HEK293 (cell line): ENCODE results near the gene NOX3.

ENCODE experiments used
- CTCF ChIA-PET: fragments of 350-600 bp; formaldehyde crosslinking; extraction: SDS; loops from one replicate; lab custom pipeline; 2021; ENCODE audit warnings: antibody characterized with exemption; lab: Yijun Ruan, JAX
- POLR2A ChIA-PET: fragments of 300-600 bp; formaldehyde crosslinking; extraction: SDS; loops from one replicate; lab custom pipeline; 2020; ENCODE audit warnings: antibody characterized with exemption, inconsistent platforms; lab: Yijun Ruan, JAX
- H3K27ac ChIP-seq: fragments of 200-500 bp; sonication (Bioruptor generic); 2 replicates; pipeline ENCODE4 v1.5.1; 2014; ENCODE audit warnings: low read depth, low read length, control low read depth, inconsistent platforms; ENCODE audit errors: extremely low read depth
- H3K36me3 ChIP-seq, 2 experiments: fragments of 200-500 bp in 1 of 2; sonication (Bioruptor generic) in 1 of 2; 1 replicate in 1 of 2; 2 replicates in 1 of 2; pipeline ENCODE4 v1.5.1; 2014 to 2017; ENCODE audit warnings: inconsistent platforms in 2 of 2, low read length in 2 of 2; ENCODE audit not compliant: control insufficient read depth in 2 of 2, insufficient read depth in 1 of 2
- H3K4me1 ChIP-seq: fragments of 200-500 bp; sonication (Bioruptor generic); 2 replicates; pipeline ENCODE4 v1.5.1; 2014; ENCODE audit warnings: mild to moderate bottlenecking, low read length, inconsistent platforms; ENCODE audit not compliant: control insufficient read depth, insufficient read depth
- H3K4me3 ChIP-seq: 2 replicates; pipeline ENCODE4 v1.5.1; 2011; ENCODE audit warnings: low read depth, mild to moderate bottlenecking, control low read depth, low read length, moderate library complexity
- H3K9me3 ChIP-seq: fragments of 200-500 bp; sonication (Bioruptor generic); 2 replicates; pipeline ENCODE4 v1.5.1; 2014; ENCODE audit warnings: low read depth, low read length, inconsistent platforms; ENCODE audit not compliant: control insufficient read depth, insufficient read depth
- BCL11B ChIP-seq: fragments of 450-650 bp; formaldehyde crosslinking; IDR thresholded peaks from 2 replicates; pipeline ENCODE4 v1.5.1; 2016; ENCODE audit warnings: low read depth, missing biosample characterization, missing genetic modification characterization
- GLIS2 ChIP-seq: fragments of 450-650 bp; formaldehyde crosslinking; IDR thresholded peaks from 2 replicates; pipeline ENCODE4 v1.5.1; 2016; ENCODE audit warnings: missing biosample characterization, missing genetic modification characterization
- IKZF3 ChIP-seq: fragments of 450-650 bp; IDR thresholded peaks from 2 replicates; pipeline ENCODE4 v1.5.0; 2018; ENCODE audit warnings: missing biosample characterization, mild to moderate bottlenecking, missing genetic modification characterization, moderate library complexity
- KLF8 ChIP-seq: fragments of 450-650 bp; formaldehyde crosslinking; IDR thresholded peaks from 2 replicates; pipeline ENCODE4 v1.5.1; 2016; ENCODE audit warnings: missing biosample characterization, missing genetic modification characterization
- MZF1 ChIP-seq: fragments of 450-650 bp; formaldehyde crosslinking; IDR thresholded peaks from 2 replicates; pipeline ENCODE4 v1.5.1; 2017; ENCODE audit warnings: missing biosample characterization, missing genetic modification characterization, borderline replicate concordance
- REPIN1 ChIP-seq: fragments of 450-650 bp; formaldehyde crosslinking; IDR thresholded peaks from 2 replicates; pipeline ENCODE4 v1.5.1; 2017; ENCODE audit warnings: missing biosample characterization, missing genetic modification characterization, low read depth
- SALL2 ChIP-seq: fragments of 450-650 bp; formaldehyde crosslinking; IDR thresholded peaks from 2 replicates; pipeline ENCODE4 v1.5.0; 2017; ENCODE audit warnings: missing biosample characterization, mild to moderate bottlenecking, missing genetic modification characterization, borderline replicate concordance
- ZBTB20 ChIP-seq: fragments of 450-650 bp; formaldehyde crosslinking; IDR thresholded peaks from 2 replicates; pipeline ENCODE4 v1.5.1; 2016; ENCODE audit warnings: missing biosample characterization, missing genetic modification characterization
- ZFHX2 ChIP-seq: fragments of 450-650 bp; formaldehyde crosslinking; conservative IDR thresholded peaks from 2 replicates; pipeline ENCODE4 v1.5.1; 2016; ENCODE audit warnings: missing biosample characterization, missing genetic modification characterization
- ZNF132 ChIP-seq: fragments of 450-650 bp; formaldehyde crosslinking; IDR thresholded peaks from 2 replicates; pipeline ENCODE4 v1.5.1; 2017; ENCODE audit warnings: missing biosample characterization, missing genetic modification characterization, borderline replicate concordance
- ZNF221 ChIP-seq: fragments of 450-650 bp; formaldehyde crosslinking; IDR thresholded peaks from 2 replicates; pipeline ENCODE4 v1.5.1; 2017; ENCODE audit warnings: missing biosample characterization, missing genetic modification characterization, borderline replicate concordance
- ZNF223 ChIP-seq: fragments of 450-650 bp; formaldehyde crosslinking; IDR thresholded peaks from 2 replicates; pipeline ENCODE4 v1.5.1; 2016; ENCODE audit warnings: missing biosample characterization, missing genetic modification characterization
- ZNF24 ChIP-seq: fragments of 450-650 bp; formaldehyde crosslinking; IDR thresholded peaks from 2 replicates; pipeline ENCODE4 v1.5.1; 2016; ENCODE audit warnings: missing biosample characterization, missing genetic modification characterization
- ZNF335 ChIP-seq: fragments of 450-650 bp; formaldehyde crosslinking; conservative IDR thresholded peaks from 2 replicates; pipeline ENCODE4 v1.5.1; 2016; ENCODE audit warnings: missing biosample characterization, missing genetic modification characterization
- ZNF544 ChIP-seq: fragments of 450-650 bp; formaldehyde crosslinking; IDR thresholded peaks from 2 replicates; pipeline ENCODE4 v1.5.0; 2017; ENCODE audit warnings: missing biosample characterization, missing genetic modification characterization
- ZNF610 ChIP-seq: fragments of 450-650 bp; formaldehyde crosslinking; IDR thresholded peaks from 2 replicates; pipeline ENCODE4 v1.5.1; 2016; ENCODE audit warnings: missing biosample characterization, missing genetic modification characterization, borderline replicate concordance
- TF ChIP-seq, protein P1 (sequence below): fragments of 450-650 bp; IDR thresholded peaks from 2 replicates; pipeline ENCODE4 v1.5.1; 2018; ENCODE audit warnings: missing biosample characterization, missing genetic modification characterization
- TF ChIP-seq, protein P2 (sequence below): fragments of 450-650 bp; formaldehyde crosslinking; IDR thresholded peaks from 2 replicates; pipeline ENCODE4 v1.5.1; 2016; ENCODE audit warnings: missing biosample characterization, missing genetic modification characterization
- TF ChIP-seq, protein P3 (sequence below): fragments of 450-650 bp; formaldehyde crosslinking; conservative IDR thresholded peaks from 2 replicates; pipeline ENCODE4 v1.5.1; 2016; ENCODE audit warnings: low read depth, missing biosample characterization, missing genetic modification characterization
- TF ChIP-seq, protein P4 (sequence below): fragments of 450-650 bp; formaldehyde crosslinking; IDR thresholded peaks from 2 replicates; pipeline ENCODE4 v1.5.1; 2016; ENCODE audit warnings: missing biosample characterization, missing genetic modification characterization
- TF ChIP-seq, protein P5 (sequence below): fragments of 450-650 bp; formaldehyde crosslinking; IDR thresholded peaks from 2 replicates; pipeline ENCODE4 v1.5.1; 2017; ENCODE audit warnings: missing biosample characterization, missing genetic modification characterization

Gene NOX3

DNA sequence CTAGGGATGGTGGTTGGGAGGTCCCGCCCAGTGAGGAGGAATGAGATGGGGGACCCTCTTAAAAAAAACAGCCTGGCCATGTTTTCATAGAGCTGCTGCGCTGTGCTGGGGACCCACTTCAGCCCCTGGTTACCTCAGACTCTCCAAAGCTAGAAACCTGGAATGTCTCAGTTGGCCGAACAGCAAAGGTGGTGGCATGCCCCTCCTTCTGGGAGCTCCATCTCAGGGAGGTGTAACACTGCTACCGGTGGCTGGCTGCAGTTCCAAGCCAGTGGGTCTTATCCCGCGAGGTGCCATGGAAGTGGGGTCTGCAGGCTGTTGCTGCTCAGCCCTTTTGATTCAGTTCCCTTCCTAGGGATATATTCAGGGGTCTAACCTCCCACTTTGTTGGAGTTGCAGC is 105.7 kb downstream of the NOX3 start:
- Histone ChIP-seq H3K27ac (no peak overlapping the region), H3K9me3 (no peaks in the 10 kb centered on the region), H3K4me3 (no peak overlapping the region)
- POLR2A ChIA-PET: no interaction called here
- CTCF ChIA-PET: no interaction called here
- TF ChIP-seq ZNF132 (tag by site-specific recombination): no peak
- no peak for TF ChIP-seq ZNF24 (tag by site-specific recombination)
- no peak for TF ChIP-seq ZNF610 (tag by site-specific recombination)
- TF ChIP-seq, protein P1, sequence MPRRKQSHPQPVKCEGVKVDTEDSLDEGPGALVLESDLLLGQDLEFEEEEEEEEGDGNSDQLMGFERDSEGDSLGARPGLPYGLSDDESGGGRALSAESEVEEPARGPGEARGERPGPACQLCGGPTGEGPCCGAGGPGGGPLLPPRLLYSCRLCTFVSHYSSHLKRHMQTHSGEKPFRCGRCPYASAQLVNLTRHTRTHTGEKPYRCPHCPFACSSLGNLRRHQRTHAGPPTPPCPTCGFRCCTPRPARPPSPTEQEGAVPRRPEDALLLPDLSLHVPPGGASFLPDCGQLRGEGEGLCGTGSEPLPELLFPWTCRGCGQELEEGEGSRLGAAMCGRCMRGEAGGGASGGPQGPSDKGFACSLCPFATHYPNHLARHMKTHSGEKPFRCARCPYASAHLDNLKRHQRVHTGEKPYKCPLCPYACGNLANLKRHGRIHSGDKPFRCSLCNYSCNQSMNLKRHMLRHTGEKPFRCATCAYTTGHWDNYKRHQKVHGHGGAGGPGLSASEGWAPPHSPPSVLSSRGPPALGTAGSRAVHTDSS (tag by site-specific recombination): no peak
- TF ChIP-seq SALL2 (tag by site-specific recombination): no peak
- TF ChIP-seq ZNF221 (tag by site-specific recombination): no peak
- no peak for TF ChIP-seq ZBTB20 (tag by site-specific recombination)
- TF ChIP-seq, protein P2, sequence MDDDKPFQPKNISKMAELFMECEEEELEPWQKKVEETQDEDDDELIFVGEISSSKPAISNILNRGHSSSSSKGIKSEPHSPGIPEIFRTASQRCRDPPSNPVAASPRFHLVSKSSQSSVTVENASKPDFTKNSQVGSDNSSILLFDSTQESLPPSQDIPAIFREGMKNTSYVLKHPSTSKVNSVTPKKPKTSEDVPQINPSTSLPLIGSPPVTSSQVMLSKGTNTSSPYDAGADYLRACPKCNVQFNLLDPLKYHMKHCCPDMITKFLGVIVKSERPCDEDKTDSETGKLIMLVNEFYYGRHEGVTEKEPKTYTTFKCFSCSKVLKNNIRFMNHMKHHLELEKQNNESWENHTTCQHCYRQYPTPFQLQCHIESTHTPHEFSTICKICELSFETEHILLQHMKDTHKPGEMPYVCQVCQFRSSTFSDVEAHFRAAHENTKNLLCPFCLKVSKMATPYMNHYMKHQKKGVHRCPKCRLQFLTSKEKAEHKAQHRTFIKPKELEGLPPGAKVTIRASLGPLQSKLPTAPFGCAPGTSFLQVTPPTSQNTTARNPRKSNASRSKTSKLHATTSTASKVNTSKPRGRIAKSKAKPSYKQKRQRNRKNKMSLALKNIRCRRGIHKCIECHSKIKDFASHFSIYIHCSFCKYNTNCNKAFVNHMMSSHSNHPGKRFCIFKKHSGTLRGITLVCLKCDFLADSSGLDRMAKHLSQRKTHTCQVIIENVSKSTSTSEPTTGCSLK (tag by site-specific recombination): no peak
- TF ChIP-seq GLIS2 (tag by site-specific recombination): no peak
- no peak for TF ChIP-seq ZNF223 (tag by site-specific recombination)
- no peak for TF ChIP-seq ZNF335 (tag by site-specific recombination)
- TF ChIP-seq KLF8 (tag by site-specific recombination): no peak
- TF ChIP-seq, protein P3, sequence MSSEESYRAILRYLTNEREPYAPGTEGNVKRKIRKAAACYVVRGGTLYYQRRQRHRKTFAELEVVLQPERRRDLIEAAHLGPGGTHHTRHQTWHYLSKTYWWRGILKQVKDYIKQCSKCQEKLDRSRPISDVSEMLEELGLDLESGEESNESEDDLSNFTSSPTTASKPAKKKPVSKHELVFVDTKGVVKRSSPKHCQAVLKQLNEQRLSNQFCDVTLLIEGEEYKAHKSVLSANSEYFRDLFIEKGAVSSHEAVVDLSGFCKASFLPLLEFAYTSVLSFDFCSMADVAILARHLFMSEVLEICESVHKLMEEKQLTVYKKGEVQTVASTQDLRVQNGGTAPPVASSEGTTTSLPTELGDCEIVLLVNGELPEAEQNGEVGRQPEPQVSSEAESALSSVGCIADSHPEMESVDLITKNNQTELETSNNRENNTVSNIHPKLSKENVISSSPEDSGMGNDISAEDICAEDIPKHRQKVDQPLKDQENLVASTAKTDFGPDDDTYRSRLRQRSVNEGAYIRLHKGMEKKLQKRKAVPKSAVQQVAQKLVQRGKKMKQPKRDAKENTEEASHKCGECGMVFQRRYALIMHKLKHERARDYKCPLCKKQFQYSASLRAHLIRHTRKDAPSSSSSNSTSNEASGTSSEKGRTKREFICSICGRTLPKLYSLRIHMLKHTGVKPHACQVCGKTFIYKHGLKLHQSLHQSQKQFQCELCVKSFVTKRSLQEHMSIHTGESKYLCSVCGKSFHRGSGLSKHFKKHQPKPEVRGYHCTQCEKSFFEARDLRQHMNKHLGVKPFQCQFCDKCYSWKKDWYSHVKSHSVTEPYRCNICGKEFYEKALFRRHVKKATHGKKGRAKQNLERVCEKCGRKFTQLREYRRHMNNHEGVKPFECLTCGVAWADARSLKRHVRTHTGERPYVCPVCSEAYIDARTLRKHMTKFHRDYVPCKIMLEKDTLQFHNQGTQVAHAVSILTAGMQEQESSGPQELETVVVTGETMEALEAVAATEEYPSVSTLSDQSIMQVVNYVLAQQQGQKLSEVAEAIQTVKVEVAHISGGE: no peak
- TF ChIP-seq ZNF544 (tag by site-specific recombination): no peak
- TF ChIP-seq ZFHX2 (tag by site-specific recombination): no peak
- no peak for TF ChIP-seq MZF1
- TF ChIP-seq, all 188 proteins: peak for 0
- H3K36me3 ChIP-seq: no peaks in the 10 kb centered on the region
- no peaks in the 10 kb centered on the region for H3K4me1 ChIP-seq

DNA sequence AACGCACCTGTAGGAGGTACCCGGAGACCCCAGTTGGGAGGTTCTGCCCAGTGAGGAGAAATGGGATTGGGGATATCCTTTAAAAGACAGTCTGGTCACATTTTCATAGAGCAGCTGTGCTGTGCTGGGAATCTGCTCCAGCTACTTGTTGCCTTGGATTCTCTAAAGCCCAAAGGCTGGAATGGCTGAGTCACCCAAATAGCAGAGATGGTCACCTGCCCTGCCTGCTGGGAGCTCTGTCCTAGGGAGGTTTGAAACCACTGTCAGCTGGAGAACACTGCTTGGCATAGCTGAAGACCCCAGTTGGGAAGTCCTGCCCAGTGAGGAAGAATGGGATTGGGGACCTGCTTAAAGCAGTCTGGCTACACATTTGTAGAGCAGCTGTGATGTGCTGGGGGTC is 106.5 kb downstream of the NOX3 start:
- H3K9me3 ChIP-seq: no peaks in the 10 kb centered on the region
- TF ChIP-seq, protein P4, sequence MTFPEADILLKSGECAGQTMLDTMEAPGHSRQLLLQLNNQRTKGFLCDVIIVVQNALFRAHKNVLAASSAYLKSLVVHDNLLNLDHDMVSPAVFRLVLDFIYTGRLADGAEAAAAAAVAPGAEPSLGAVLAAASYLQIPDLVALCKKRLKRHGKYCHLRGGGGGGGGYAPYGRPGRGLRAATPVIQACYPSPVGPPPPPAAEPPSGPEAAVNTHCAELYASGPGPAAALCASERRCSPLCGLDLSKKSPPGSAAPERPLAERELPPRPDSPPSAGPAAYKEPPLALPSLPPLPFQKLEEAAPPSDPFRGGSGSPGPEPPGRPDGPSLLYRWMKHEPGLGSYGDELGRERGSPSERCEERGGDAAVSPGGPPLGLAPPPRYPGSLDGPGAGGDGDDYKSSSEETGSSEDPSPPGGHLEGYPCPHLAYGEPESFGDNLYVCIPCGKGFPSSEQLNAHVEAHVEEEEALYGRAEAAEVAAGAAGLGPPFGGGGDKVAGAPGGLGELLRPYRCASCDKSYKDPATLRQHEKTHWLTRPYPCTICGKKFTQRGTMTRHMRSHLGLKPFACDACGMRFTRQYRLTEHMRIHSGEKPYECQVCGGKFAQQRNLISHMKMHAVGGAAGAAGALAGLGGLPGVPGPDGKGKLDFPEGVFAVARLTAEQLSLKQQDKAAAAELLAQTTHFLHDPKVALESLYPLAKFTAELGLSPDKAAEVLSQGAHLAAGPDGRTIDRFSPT (tag by site-specific recombination): no peak
- TF ChIP-seq REPIN1: no peak
- TF ChIP-seq IKZF3 (tag by site-specific recombination): no peak
- TF ChIP-seq, protein P5, sequence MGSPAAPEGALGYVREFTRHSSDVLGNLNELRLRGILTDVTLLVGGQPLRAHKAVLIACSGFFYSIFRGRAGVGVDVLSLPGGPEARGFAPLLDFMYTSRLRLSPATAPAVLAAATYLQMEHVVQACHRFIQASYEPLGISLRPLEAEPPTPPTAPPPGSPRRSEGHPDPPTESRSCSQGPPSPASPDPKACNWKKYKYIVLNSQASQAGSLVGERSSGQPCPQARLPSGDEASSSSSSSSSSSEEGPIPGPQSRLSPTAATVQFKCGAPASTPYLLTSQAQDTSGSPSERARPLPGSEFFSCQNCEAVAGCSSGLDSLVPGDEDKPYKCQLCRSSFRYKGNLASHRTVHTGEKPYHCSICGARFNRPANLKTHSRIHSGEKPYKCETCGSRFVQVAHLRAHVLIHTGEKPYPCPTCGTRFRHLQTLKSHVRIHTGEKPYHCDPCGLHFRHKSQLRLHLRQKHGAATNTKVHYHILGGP (tag by site-specific recombination): no peak
- TF ChIP-seq BCL11B: no peak
- TF ChIP-seq, all 188 proteins: peak for 0
- no peak overlapping the region for H3K27ac ChIP-seq
- ChIA-PET CTCF (no interaction called here), POLR2A (no interaction called here)
- H3K4me3 ChIP-seq: no peak overlapping the region
- H3K36me3 ChIP-seq: no peaks in the 10 kb centered on the region
- no peaks in the 10 kb centered on the region for H3K4me1 ChIP-seq
